SK-N-SH treated with all-trans-retinoic acid at 6 μM for 48 hours (cell line): ENCODE results near the gene KIF6.

ENCODE experiments used
- CSDC2 ChIP-seq: fragments of 250-450 bp; sonication (Bioruptor Pico); IDR thresholded peaks from 2 replicates; pipeline ENCODE4 v1.5.0; 2020; ENCODE audit warnings: mild to moderate bottlenecking, moderate library complexity
- OSR1 ChIP-seq: fragments of 250-450 bp; sonication (Bioruptor Pico); IDR thresholded peaks from 2 replicates; pipeline ENCODE4 v1.8.0; 2022; ENCODE audit warnings: moderate library complexity, mild to moderate bottlenecking, inconsistent platforms
- RARB ChIP-seq: fragments of 250-450 bp; sonication (Bioruptor Pico); IDR thresholded peaks from 2 replicates; pipeline ENCODE4 v1.8.0; 2021; ENCODE audit warnings: mild to moderate bottlenecking, moderate library complexity
- ZFP3 ChIP-seq: fragments of 250-450 bp; sonication (Bioruptor Pico); IDR thresholded peaks from 2 replicates; pipeline ENCODE4 v1.5.0; 2020; ENCODE audit warnings: mild to moderate bottlenecking, moderate library complexity
- ZFP30 ChIP-seq: fragments of 450-650 bp; formaldehyde crosslinking; IDR thresholded peaks from 2 replicates; pipeline ENCODE4 v1.5.0; 2022; ENCODE audit warnings: mild to moderate bottlenecking, moderate library complexity
- TF ChIP-seq, protein P1 (sequence below): fragments of 250-450 bp; sonication (Bioruptor Pico); IDR thresholded peaks from 2 replicates; pipeline ENCODE4 v1.8.0; 2020; ENCODE audit warnings: mild to moderate bottlenecking, moderate library complexity, borderline replicate concordance
- TF ChIP-seq, protein P2 (sequence below): fragments of 250-450 bp; sonication (Bioruptor Pico); IDR thresholded peaks from 2 replicates; pipeline ENCODE4 v1.5.1; 2021; ENCODE audit warnings: mild to moderate bottlenecking, moderate library complexity

DNA sequence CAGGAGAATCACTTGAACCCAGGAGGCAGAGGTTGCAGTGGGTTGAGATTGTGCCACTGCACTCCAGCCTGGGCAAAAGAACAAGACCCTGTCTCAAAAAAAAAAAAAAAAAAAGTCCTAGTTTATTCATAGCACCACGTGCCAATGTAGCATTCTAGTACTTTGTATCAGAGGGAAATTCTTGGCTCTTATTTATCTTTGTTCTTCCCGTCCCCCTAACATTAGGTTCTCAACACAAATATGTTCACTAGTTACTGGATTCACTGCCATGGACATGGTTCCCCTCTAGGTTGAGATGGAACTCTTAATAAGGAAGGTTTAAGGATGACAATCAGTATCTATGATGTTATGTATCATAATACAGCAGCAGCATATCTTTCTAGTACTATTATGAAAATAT lies 178.5 kb downstream of the KIF6 start:
- TF ChIP-seq CSDC2 (no peak), ZFP30 (CRISPR knock-in tag) (no peak), OSR1 (CRISPR knock-in tag) (no peak), ZFP3 (CRISPR knock-in tag) (no peak), RARB (no peak)
- TF ChIP-seq, protein P1, sequence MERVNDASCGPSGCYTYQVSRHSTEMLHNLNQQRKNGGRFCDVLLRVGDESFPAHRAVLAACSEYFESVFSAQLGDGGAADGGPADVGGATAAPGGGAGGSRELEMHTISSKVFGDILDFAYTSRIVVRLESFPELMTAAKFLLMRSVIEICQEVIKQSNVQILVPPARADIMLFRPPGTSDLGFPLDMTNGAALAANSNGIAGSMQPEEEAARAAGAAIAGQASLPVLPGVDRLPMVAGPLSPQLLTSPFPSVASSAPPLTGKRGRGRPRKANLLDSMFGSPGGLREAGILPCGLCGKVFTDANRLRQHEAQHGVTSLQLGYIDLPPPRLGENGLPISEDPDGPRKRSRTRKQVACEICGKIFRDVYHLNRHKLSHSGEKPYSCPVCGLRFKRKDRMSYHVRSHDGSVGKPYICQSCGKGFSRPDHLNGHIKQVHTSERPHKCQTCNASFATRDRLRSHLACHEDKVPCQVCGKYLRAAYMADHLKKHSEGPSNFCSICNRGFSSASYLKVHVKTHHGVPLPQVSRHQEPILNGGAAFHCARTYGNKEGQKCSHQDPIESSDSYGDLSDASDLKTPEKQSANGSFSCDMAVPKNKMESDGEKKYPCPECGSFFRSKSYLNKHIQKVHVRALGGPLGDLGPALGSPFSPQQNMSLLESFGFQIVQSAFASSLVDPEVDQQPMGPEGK (CRISPR knock-in tag), result no peak
- TF ChIP-seq, protein P2, sequence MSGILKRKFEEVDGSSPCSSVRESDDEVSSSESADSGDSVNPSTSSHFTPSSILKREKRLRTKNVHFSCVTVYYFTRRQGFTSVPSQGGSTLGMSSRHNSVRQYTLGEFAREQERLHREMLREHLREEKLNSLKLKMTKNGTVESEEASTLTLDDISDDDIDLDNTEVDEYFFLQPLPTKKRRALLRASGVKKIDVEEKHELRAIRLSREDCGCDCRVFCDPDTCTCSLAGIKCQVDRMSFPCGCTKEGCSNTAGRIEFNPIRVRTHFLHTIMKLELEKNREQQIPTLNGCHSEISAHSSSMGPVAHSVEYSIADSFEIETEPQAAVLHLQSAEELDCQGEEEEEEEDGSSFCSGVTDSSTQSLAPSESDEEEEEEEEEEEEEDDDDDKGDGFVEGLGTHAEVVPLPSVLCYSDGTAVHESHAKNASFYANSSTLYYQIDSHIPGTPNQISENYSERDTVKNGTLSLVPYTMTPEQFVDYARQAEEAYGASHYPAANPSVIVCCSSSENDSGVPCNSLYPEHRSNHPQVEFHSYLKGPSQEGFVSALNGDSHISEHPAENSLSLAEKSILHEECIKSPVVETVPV (CRISPR knock-in tag), result no peak
